ENCODE results near the gene ALK. TPM values are rescaled to one million over a fixed set of nuclear protein-coding genes. Genes with fewer than 3 reads are reported as not detected.

ALK gene
- total and polyA plus RNA-seq, 7 experiments from 2014 or later, result 0.13 TPM; not detected in 6

- POLR2A ChIA-PET, result no interaction called here
- no peak for ATAC-seq
- H3K9me3 Mint-ChIP-seq, result peaks cover 0 to 5% (median 0%) of the 10 kb centered on the region in 11 donors
- Histone ChIP-seq H3K9me3 (ENCODE audit: control insufficient read depth in 2 of 3, low read length in 3 of 3) (no peaks in the 10 kb centered on the region), H3K4me3 (ENCODE audit: low read length) (no peak overlapping the region), H3K36me3 (ENCODE audit: control insufficient read depth in 2 of 3, insufficient read depth in 3 of 3, low read length in 3 of 3) (no peaks in the 10 kb centered on the region), H3K27ac (ENCODE audit: low read depth, low read length) (no peak overlapping the region), H3K27me3 (ENCODE audit: control insufficient read depth in 2 of 2, insufficient read depth in 2 of 2, low read length in 2 of 2) (no peaks in the 10 kb centered on the region), H3K4me1 (ENCODE audit: control insufficient read depth in 2 of 2, insufficient read depth in 2 of 2, low read length in 2 of 2) (no peaks in the 10 kb centered on the region)
- no peak overlapping the region for H3K4me3 Mint-ChIP-seq
- peaks cover 3 to 46% (median 24%) of the 10 kb centered on the region in 5 donors for H3K27me3 Mint-ChIP-seq
- no peak for DNase-seq
- CTCF ChIA-PET, result no interaction called here
- H3K27ac Mint-ChIP-seq, result no peak overlapping the region
- no peaks in the 10 kb centered on the region for H3K4me1 Mint-ChIP-seq
- intact Hi-C loops (cut with micrococcal nuclease), result no loop called here
- no peaks in the 10 kb centered on the region for H3K36me3 Mint-ChIP-seq
These were observed 304.0 kb downstream of the ALK start for GRCh38 chr2:29617351-29617750.

GRCh38 chr2:29616569-29616968 lies 304.8 kb downstream of the ALK start:
- Mint-ChIP-seq H3K4me3 (no peak overlapping the region), H3K27me3 (peaks cover 3 to 44% (median 27%) of the 10 kb centered on the region in 5 donors), H3K4me1 (no peaks in the 10 kb centered on the region), H3K9me3 (peaks cover 0 to 3% (median 0%) of the 10 kb centered on the region in 11 donors), H3K36me3 (no peaks in the 10 kb centered on the region), H3K27ac (no peak overlapping the region)
- DNase-seq, result no peak
- Histone ChIP-seq H3K4me3 (ENCODE audit: low read length) (no peak overlapping the region), H3K27me3 (ENCODE audit: control insufficient read depth in 2 of 2, insufficient read depth in 2 of 2, low read length in 2 of 2) (no peaks in the 10 kb centered on the region), H3K9me3 (ENCODE audit: control insufficient read depth in 2 of 3, low read length in 3 of 3) (no peaks in the 10 kb centered on the region), H3K27ac (ENCODE audit: low read depth, low read length) (no peak overlapping the region), H3K36me3 (ENCODE audit: control insufficient read depth in 2 of 3, insufficient read depth in 3 of 3, low read length in 3 of 3) (no peaks in the 10 kb centered on the region), H3K4me1 (ENCODE audit: control insufficient read depth in 2 of 2, insufficient read depth in 2 of 2, low read length in 2 of 2) (no peaks in the 10 kb centered on the region)
- ChIA-PET POLR2A (no interaction called here), CTCF (no interaction called here)
- ATAC-seq, result no peak
- intact Hi-C loops (cut with micrococcal nuclease), result no loop called here

GRCh38 chr2:29615841-29616240 lies 305.5 kb downstream of the ALK start:
- H3K4me1 ChIP-seq (ENCODE audit: control insufficient read depth in 2 of 2, insufficient read depth in 2 of 2, low read length in 2 of 2), result no peaks in the 10 kb centered on the region
- intact Hi-C loops (cut with micrococcal nuclease), result no loop called here
- peaks cover 0 to 3% (median 0%) of the 10 kb centered on the region in 11 donors for H3K9me3 Mint-ChIP-seq

DNA sequence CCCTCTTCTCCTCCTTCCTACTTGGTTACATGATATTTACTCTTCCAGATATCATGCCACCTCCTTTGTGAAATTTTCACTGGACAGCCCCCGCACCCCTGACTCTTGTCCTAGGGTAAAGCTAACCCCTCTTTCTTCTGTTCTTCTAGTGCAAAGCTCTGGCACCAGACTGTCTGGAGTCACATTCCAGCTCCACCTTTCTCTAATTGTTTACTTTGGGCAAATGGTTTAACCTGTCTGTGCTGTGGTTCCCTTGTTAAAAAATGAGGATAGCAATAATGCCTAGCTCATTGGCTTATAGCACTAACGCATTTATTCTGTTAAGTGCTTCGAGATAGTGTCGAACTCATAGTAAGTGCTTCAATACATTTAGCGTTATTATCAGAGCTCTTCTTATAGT lies 306.2 kb downstream of the ALK start:
- intact Hi-C loops (cut with micrococcal nuclease), result no loop called here
- Mint-ChIP-seq H3K4me3 (no peak overlapping the region), H3K27ac (no peak overlapping the region), H3K9me3 (peaks cover 0 to 3% (median 0%) of the 10 kb centered on the region in 11 donors), H3K36me3 (no peaks in the 10 kb centered on the region), H3K27me3 (peaks cover 5 to 38% (median 32%) of the 10 kb centered on the region in 5 donors), H3K4me1 (no peaks in the 10 kb centered on the region)
- ATAC-seq, result no peak
- DNase-seq, result no peak
- Histone ChIP-seq H3K4me3 (ENCODE audit: low read length) (no peak overlapping the region), H3K27ac (ENCODE audit: low read depth, low read length) (no peak overlapping the region), H3K27me3 (ENCODE audit: control insufficient read depth in 2 of 2, insufficient read depth in 2 of 2, low read length in 2 of 2) (no peaks in the 10 kb centered on the region), H3K9me3 (ENCODE audit: control insufficient read depth in 2 of 3, low read length in 3 of 3) (no peaks in the 10 kb centered on the region), H3K36me3 (ENCODE audit: control insufficient read depth in 2 of 3, insufficient read depth in 3 of 3, low read length in 3 of 3) (no peaks in the 10 kb centered on the region), H3K4me1 (ENCODE audit: control insufficient read depth in 2 of 2, insufficient read depth in 2 of 2, low read length in 2 of 2) (no peaks in the 10 kb centered on the region)
- ChIA-PET CTCF (no interaction called here), POLR2A (no interaction called here)

More at GRCh38 chr2:29615841-29616240, 305.5 kb downstream of the ALK start:
- no peak for ATAC-seq
- Mint-ChIP-seq H3K36me3 (no peaks in the 10 kb centered on the region), H3K27me3 (peaks cover 3 to 38% (median 29%) of the 10 kb centered on the region in 5 donors), H3K4me3 (no peak overlapping the region), H3K4me1 (no peaks in the 10 kb centered on the region), H3K27ac (no peak overlapping the region)
- Histone ChIP-seq H3K9me3 (ENCODE audit: control insufficient read depth in 2 of 3, low read length in 3 of 3) (no peaks in the 10 kb centered on the region), H3K4me3 (ENCODE audit: low read length) (no peak overlapping the region), H3K27me3 (ENCODE audit: control insufficient read depth in 2 of 2, insufficient read depth in 2 of 2, low read length in 2 of 2) (no peaks in the 10 kb centered on the region), H3K36me3 (ENCODE audit: control insufficient read depth in 2 of 3, insufficient read depth in 3 of 3, low read length in 3 of 3) (no peaks in the 10 kb centered on the region), H3K27ac (ENCODE audit: low read depth, low read length) (no peak overlapping the region)
- ChIA-PET POLR2A (no interaction called here), CTCF (no interaction called here)
- no peak for DNase-seq

DNA sequence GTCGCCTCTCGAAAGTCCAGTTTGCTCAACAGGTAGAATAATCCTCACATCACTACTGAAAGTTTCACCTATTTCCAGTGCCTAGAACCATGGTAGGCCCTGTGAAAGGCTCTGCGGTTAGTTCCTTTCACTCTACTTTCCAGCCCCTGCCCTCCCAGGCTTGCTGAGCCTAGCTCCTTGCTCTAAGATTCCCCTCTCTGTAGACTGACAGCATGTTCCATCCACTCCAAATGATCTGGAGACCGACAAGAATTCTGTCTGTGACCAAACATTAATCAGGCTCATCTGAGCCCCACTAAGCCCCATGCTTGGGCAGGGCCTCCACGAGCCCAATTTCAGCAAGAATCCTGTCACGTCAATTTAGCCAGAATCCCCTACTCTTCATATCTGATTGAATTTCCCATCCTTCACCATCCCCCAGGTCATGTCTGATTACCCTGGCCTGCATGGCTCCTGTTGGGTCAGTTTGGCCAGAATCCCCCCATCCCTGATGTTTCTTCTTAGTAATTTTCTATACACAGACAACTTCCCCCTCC lies 307.0 kb downstream of the ALK start:
- no peak overlapping the region for H3K4me3 Mint-ChIP-seq
- peaks cover 0 to 3% (median 0%) of the 10 kb centered on the region in 11 donors for H3K9me3 Mint-ChIP-seq
- H3K27me3 ChIP-seq (ENCODE audit: control insufficient read depth in 2 of 2, insufficient read depth in 2 of 2, low read length in 2 of 2), result no peaks in the 10 kb centered on the region
- peaks cover 7 to 41% (median 33%) of the 10 kb centered on the region in 5 donors for H3K27me3 Mint-ChIP-seq
- intact Hi-C loops (cut with micrococcal nuclease), result no loop called here
- no peak overlapping the region for H3K27ac Mint-ChIP-seq
- H3K4me3 ChIP-seq (ENCODE audit: low read length), result no peak overlapping the region
- no peaks in the 10 kb centered on the region for H3K9me3 ChIP-seq (ENCODE audit: control insufficient read depth in 2 of 3, low read length in 3 of 3)
- ChIA-PET CTCF (no interaction called here), POLR2A (no interaction called here)
- no peaks in the 10 kb centered on the region for H3K4me1 ChIP-seq (ENCODE audit: control insufficient read depth in 2 of 2, insufficient read depth in 2 of 2, low read length in 2 of 2)
- H3K36me3 ChIP-seq (ENCODE audit: control insufficient read depth in 2 of 3, insufficient read depth in 3 of 3, low read length in 3 of 3), result no peaks in the 10 kb centered on the region
- DNase-seq (no peak), ATAC-seq (no peak)
- no peak overlapping the region for H3K27ac ChIP-seq (ENCODE audit: low read depth, low read length)
- no peaks in the 10 kb centered on the region for H3K36me3 Mint-ChIP-seq
- no peaks in the 10 kb centered on the region for H3K4me1 Mint-ChIP-seq

GRCh38 chr2:29613792-29614266 lies 307.6 kb downstream of the ALK start:
- ChIA-PET POLR2A (no interaction called here), CTCF (no interaction called here)
- H3K36me3 Mint-ChIP-seq, result no peaks in the 10 kb centered on the region
- intact Hi-C loops (cut with micrococcal nuclease), result no loop called here
- Histone ChIP-seq H3K27me3 (ENCODE audit: control insufficient read depth in 2 of 2, insufficient read depth in 2 of 2, low read length in 2 of 2) (no peaks in the 10 kb centered on the region), H3K36me3 (ENCODE audit: control insufficient read depth in 2 of 3, insufficient read depth in 3 of 3, low read length in 3 of 3) (no peaks in the 10 kb centered on the region), H3K4me3 (ENCODE audit: low read length) (no peak overlapping the region), H3K9me3 (ENCODE audit: control insufficient read depth in 2 of 3, low read length in 3 of 3) (no peaks in the 10 kb centered on the region), H3K4me1 (ENCODE audit: control insufficient read depth in 2 of 2, insufficient read depth in 2 of 2, low read length in 2 of 2) (no peaks in the 10 kb centered on the region), H3K27ac (ENCODE audit: low read depth, low read length) (no peak overlapping the region)
- H3K27me3 Mint-ChIP-seq, result peaks cover 7 to 41% (median 31%) of the 10 kb centered on the region in 5 donors
- H3K9me3 Mint-ChIP-seq, result peaks cover 0 to 3% (median 0%) of the 10 kb centered on the region in 11 donors
- no peak for DNase-seq
- ATAC-seq, result no peak
- H3K27ac Mint-ChIP-seq, result no peak overlapping the region
- no peak overlapping the region for H3K4me3 Mint-ChIP-seq
- H3K4me1 Mint-ChIP-seq, result no peaks in the 10 kb centered on the region

DNA sequence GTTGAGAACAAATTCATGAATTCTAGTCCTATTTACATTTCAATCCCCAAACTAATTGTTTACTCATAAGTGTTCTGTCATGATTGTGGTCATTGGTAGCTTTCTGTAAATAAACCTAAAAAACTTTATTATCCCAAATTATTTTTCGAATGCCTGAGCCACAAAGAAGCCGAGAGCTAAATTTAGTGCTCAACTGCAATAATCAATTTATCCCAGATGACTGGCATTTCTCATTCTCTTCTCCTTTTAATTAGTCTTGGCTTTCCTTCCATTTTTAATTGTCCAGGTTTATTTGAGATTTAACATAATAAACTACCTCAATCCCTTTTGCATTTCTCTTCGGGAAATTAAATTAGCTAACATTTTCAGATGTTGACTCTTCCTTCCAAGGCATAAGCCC lies 308.3 kb downstream of the ALK start:
- no peak overlapping the region for H3K27ac Mint-ChIP-seq
- POLR2A ChIA-PET, result no interaction called here
- H3K27me3 Mint-ChIP-seq, result peaks cover 7 to 43% (median 31%) of the 10 kb centered on the region in 5 donors
- H3K4me3 ChIP-seq (ENCODE audit: low read length), result no peak overlapping the region
- peaks cover 0 to 3% (median 0%) of the 10 kb centered on the region in 11 donors for H3K9me3 Mint-ChIP-seq
- DNase-seq, result no peak
- no peaks in the 10 kb centered on the region for H3K4me1 Mint-ChIP-seq
- intact Hi-C loops (cut with micrococcal nuclease), result no loop called here
- no peaks in the 10 kb centered on the region for H3K36me3 Mint-ChIP-seq
- H3K4me3 Mint-ChIP-seq, result no peak overlapping the region
- no peaks in the 10 kb centered on the region for H3K9me3 ChIP-seq (ENCODE audit: control insufficient read depth in 2 of 3, low read length in 3 of 3)
- no peaks in the 10 kb centered on the region for H3K36me3 ChIP-seq (ENCODE audit: control insufficient read depth in 2 of 3, insufficient read depth in 3 of 3, low read length in 3 of 3)
- no peak overlapping the region for H3K27ac ChIP-seq (ENCODE audit: low read depth, low read length)
- no peaks in the 10 kb centered on the region for H3K27me3 ChIP-seq (ENCODE audit: control insufficient read depth in 2 of 2, insufficient read depth in 2 of 2, low read length in 2 of 2)
- no peaks in the 10 kb centered on the region for H3K4me1 ChIP-seq (ENCODE audit: control insufficient read depth in 2 of 2, insufficient read depth in 2 of 2, low read length in 2 of 2)
- CTCF ChIA-PET, result no interaction called here
- ATAC-seq, result no peak

Measured in naive thymus-derived CD4-positive, alpha-beta T cell (primary cell).